NCI-H748 (cell line): ENCODE results near the gene CD207.
"Not testable (repeated sequence)": the region's sequence is repeated elsewhere in the genome, so short reads cannot be mapped to it uniquely, and the experiment has no call there.

Source experiments
- DNase-seq: peaks from one replicate; lab custom pipeline; 2025; ENCODE audit not compliant: unreplicated experiment; lab: John Stamatoyannopoulos, UW

CD207 gene

DNA sequence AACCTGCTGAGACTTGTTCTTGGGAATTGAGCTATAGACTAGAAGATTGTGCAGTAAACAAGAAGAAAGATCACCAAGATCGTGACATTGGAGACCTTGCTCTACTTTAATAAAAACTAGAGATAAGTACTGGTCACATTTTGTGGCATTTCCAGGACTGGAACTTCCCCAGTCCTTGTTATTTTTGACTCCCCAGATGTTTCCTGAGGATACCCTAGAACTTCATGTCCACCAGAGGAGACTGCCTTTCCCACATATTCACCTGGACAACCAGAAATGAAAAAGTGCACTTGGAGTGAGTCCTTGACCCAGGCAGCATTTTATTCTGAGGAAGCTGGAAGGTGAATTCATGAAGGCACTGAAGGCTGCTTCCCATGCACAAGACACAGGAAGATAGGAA, 5.7 kb downstream of the CD207 start:
- no peak for DNase-seq

DNA sequence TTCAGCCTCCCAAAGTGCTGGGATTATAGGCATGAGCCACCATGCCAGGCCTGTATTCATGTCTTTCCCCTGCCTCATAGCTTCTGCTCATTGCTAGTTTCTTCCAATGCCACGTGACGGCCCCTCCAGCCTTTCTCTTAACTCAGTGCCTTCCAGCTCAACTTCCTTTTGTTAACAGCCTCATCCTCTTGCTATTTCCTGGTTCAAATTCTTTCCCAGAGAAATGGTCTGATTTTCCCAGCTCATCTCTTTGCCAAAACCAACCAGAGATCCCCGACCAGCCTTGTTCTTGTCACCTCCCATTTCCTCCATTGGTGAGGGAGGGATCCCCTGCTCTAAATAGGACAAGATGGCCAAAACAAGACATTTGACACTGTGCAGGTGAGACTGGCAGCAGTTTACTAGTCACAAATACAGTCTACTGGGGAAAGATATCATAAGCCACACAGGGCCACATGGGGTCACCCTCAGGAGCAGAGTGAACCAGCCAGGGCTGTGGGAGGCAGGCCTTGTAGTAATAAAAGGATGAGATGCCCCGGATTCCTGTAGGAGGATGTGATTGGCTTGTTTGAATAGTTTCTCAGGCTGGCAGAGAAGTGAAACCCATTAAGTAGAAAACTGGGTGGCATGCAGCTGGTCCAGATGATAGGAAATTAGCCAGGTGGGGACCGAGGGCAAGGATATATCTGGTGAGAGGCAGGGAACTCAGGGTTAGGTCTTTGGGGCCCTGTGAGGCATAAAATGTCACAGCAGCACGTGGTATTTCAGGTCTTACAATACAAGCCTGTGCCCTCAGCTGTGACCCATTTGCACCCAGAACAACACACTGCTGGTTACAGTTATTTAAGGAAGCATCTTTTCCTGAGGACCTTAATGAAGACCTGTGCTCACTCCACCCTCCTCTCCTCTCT, 6.4 kb downstream of the CD207 start:
- DNase-seq = no peak

DNA sequence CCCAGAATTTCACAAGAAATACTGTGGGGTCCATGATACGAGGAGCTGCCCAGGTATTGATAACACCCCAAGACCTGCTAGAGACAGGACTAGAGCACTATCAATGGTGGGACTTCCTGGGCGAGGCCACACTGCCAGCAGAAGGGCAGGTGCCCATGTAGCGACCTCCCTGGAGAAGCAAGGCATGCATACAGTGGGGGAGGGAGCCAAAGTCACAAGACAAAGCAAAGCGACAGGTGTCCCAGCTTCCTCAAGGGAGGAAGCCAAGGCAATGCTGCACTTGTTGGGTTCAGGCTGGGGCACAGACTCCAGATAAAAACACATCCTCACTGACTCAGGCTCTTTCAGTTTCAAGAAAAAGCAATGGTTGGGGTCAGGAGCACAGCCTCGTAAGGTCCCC, 7.5 kb downstream of the CD207 start:
- no peak for DNase-seq

- DNase-seq = no peak
Measured at GRCh38 chr2:70827388-70827787, 8.2 kb downstream of the CD207 start.

GRCh38 chr2:70826696-70827350, 8.8 kb downstream of the CD207 start:
- DNase-seq = no peak

DNA sequence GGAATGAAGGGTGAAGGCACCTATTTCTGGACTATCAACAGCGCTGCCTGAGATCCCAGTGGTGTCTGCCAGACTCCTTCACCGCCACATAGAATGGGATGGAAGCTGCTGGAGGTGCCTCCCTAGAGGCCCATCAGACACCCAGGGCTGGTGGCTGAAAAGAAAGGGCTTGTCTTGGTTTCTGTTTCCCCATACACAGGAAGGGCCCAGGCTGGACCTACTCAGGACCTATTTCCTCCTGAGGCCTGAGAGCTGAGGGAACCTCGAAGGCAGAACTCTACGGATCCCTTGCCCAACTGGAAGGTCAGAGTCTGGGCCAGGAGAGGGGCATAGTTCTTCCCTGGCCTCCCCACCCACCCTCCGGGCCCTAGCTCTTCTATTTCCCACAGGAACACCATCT, 12.4 kb downstream of the CD207 start:
- no peak for DNase-seq

GRCh38 chr2:70822843-70823242, 12.8 kb downstream of the CD207 start:
- no peak for DNase-seq

- no peak for DNase-seq
Measured at GRCh38 chr2:70820499-70820898, 15.1 kb downstream of the CD207 start, which contains the start of gene CLEC4F. Gene CLEC4F, minus strand, starts transcription at chr2:70820599. Its CDS starts 76 bp downstream, at chr2:70820523.

DNA sequence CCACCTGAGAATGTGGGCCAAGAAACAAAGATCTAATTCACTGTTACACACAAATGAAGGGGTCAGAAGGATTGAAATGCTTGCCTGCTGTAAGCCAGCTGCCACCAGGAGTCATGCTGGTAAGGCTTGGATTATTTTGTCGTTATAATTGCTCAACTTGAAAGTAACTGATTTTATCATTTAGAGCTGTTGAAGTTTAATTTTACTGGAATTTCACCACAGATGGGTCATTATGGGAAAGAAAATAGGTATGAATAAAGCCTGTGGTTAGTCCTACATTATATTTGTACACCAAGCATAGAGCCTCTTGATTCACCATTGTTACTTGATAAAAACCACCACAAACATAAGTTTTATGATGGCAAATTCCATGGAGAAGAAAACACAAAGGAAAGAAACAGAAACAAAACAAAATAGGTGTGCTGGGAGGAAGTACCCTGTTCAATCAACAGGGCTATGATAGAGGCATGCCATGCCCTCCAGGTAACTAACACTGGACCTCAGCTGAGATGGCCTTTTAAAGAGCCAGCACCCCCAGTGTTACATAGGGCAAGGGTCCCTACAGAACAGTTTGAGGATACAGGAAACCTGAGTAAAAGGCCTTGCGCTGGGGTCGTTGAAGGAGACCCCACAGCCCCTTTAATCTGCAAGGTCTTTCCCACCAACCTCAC, 18.2 kb downstream of the CD207 start:
- DNase-seq = no peak

DNA sequence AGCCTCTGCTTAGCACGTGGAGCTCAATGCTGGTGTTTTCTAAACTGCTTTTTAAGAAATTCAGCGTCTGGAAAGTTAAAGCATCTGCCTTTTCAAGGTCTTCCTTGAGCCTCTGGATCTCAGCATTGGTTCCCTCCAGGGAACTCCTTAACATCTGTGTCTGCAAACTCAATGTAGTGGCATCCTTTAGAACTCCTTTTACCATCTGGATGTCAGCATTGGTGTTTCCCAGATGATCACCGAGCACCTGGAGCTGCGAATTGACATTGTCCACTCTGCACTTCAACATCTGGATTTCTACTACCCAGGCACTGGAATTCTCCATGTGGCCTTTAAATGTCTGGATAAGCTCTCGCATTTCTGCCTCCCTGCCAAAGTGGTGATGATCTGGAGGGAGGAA, 18.9 kb downstream of the CD207 start:
- DNase-seq = no peak

GRCh38 chr2:70808983-70809958, 26.3 kb downstream of the CD207 start:
- no peak for DNase-seq

DNA sequence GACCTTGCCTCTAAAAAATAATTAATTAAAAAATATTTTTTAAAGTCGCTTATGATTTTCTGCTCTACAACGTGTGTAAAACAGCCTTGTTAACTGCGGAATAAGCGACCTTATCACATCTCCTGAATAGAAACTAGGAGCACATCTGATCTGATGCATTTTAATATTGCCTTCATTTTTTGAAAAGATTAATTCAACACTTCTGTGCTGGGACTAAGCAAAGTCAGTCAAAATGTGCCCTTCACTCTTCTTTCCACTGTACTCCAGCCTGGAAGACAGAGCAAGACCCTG, 27.8 kb downstream of the CD207 start:
- DNase-seq = no peak

DNA sequence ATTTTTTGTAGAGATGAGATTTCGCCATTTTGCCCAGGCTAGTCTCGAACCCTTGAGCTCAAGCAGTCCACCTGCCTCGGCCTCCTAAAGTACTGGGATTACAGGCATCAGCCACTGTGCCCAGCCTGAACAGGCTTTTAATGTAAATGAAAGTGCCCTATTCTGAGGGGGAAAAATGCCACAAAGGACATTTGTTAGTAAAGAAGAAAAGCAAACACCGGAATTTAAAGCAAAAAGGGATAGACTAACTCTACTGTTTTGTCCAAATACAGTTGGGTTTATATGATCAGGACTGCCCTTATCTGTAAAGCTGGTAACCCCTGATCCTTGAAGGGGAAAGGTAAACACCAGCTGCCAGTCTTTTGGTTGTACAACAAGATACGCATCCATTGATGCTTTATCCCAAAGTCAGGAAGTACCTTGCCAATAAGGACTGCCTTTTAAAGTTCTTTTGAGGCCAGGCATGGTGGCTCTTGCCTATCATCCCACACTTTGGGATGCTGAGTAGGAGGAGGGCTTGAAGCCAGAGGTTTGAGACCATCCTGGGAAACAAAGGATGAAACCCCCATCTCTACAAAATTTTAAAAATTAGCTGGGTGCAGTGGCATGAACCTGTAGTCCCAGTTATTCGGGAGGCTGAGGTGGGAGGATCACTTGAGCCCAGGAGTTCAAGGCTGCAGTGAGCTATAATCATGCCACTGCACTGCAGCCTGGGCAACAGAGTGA, 28.4 kb downstream of the CD207 start:
- peak; percentile 62 for DNase-seq

DNA sequence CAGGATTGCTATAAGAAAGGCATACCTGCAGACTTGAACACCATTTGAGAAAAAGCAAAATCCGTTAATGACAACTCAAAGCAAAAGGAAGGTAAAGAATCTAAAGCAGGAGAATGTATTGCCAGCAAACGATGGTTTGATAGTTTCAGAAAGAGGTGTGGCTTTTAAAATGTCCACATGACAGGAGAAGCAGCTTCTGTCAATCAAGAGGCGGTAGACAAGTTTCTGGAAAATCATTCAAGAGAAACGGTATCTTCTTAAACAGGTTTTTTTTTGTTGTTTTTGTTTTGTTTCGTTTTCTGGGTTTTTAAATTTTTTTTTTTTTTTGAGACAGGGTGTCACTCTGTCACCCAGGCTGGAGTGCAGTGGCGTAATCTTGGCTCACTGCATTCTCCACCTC, 29.0 kb downstream of the CD207 start:
- no peak for DNase-seq

DNA sequence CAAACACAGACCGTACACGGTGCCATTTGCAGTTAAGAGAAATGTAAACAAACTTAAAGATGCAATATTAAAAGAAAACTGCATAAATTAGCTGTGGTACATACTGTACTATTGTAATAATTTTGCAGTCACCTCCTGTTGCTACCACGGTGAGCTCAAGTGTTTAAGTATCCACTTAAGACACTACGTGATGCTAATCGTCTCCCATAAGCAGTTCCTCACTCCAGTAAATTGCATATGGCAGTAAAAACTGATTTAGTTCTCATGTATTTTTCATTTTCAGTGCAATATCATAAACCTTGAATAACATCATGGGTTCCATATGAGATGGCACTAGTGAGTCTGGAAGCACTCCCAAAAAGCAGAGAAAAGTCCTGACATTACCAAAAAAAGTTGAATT, 29.6 kb downstream of the CD207 start:
- DNase-seq = peak; percentile 2

DNA sequence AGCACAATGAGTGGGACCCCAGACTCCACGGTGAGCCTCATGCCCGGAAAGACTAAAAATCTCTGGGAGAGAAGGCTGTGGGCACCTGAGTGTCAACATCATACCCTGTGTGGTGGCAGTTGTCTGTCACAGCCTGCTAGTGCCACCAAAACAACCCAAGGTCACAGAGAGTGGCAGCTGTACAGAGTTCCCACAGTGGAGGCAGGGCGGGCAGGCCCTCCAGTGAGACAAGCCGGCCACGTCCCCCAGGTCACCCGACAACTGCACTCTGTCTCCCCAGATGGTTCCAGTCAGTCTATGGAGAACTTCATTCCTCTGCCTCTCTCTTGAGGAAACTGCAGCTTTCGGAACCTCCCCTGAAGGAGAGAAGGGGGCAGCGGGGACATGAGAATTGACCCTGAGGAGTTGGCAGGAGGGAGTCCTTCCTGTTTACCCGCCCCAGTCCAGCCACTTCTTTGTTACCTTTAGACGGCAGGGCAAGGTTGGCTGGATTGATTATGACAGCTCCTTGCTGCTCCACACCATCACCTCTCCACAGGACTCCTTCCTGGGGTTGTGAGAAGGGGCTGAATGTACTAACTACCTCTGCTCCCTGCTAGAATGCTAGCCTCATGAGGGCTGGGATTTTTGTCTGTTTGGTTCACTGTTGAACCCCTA, 33.9 kb downstream of the CD207 start:
- DNase-seq = no peak

DNA sequence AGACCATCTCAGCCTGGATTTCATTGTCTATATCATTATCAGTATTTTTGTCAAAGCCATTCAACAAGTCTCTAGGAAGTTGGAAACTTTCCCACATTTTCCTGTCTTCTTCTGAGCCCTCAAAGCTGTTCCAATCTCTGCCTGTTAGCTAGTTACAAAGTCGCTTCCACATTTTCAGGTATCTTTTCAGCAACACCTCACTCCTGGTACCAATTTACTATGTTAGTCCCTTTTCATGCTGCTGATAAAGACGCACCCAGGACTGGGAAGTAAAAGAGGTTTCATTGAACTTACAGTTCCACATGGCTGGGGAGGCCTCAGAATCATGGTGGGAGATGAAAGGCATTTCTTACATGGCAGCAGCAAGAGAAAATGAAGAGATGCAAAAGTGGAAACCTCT, 35.9 kb downstream of the CD207 start:
- DNase-seq = no peak

DNA sequence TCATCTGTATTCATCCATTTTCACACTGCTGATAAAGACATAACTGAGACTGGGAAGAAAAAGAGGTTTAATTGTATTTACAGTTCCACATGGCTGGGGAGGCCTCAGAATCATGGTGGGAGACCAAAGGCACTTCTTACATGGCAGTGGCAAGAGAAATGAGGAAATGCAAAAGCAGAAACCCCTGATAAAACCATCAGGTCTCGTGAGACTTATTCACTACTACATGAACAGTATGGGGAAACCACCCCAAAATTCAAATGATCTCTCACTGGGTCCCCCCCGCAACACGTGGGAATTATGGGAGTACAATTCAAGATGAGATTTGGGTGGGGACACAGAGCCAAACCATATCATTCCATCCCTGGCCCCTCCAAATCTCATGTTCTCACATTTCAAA, 37.6 kb downstream of the CD207 start:
- not testable (repeated sequence) for DNase-seq

GRCh38 chr2:70797506-70797905, 38.1 kb downstream of the CD207 start:
- DNase-seq = no peak

GRCh38 chr2:70796262-70796661, 39.4 kb downstream of the CD207 start:
- no peak for DNase-seq
